NCI-H524 treated with DMSO at 0.1 percent for 48 hours (cell line): ENCODE results near the gene ZMIZ1.

Experiments used
- DNase-seq: peaks from one replicate; lab custom pipeline; 2025; lab: John Stamatoyannopoulos, UW

The ZMIZ1 gene

DNA sequence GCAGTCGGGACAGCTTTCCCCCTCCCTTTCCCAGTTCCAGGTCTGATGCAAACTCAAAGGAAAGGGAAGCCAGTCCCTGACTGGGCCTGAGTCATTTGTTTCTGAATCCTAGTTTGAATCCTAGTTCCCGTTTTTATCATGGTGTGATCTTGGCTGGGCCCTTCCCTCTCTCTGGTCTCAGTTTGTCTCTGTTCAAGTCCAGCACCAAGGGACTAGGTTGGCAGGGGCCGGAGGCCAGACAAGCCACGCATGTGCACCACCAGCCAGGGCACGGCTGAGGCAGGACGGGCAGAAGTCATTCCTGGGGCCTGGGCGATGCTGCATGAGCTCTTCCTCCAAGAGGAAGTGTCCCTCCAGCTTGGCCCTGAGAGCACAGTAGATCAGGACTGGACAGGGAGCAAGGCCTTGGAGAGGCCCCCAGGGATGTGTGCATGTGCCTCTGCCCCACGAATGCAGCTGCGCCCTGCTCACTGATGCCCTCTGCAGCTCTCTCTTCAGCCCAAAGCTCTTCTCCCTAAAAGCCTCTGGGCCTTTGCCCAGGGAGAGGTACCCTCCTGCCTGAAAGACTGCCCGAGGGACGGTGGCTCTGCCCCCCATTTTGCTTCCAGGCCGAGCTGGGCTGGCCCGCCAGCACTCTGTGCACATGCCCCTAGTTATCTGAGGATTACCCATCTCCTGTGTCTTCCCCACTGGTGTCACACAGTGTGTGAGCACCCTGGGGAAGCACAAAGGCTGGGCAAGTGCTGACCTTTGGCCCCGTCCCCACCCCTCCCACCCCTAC lies 86.7 kb downstream of the ZMIZ1 start:
- no peak for DNase-seq

- DNase-seq = no peak
Observed at GRCh38 chr10:79156334-79157274, 87.8 kb downstream of the ZMIZ1 start.

- no peak for DNase-seq
Observed at GRCh38 chr10:79158004-79158340, 89.2 kb downstream of the ZMIZ1 start.

DNA sequence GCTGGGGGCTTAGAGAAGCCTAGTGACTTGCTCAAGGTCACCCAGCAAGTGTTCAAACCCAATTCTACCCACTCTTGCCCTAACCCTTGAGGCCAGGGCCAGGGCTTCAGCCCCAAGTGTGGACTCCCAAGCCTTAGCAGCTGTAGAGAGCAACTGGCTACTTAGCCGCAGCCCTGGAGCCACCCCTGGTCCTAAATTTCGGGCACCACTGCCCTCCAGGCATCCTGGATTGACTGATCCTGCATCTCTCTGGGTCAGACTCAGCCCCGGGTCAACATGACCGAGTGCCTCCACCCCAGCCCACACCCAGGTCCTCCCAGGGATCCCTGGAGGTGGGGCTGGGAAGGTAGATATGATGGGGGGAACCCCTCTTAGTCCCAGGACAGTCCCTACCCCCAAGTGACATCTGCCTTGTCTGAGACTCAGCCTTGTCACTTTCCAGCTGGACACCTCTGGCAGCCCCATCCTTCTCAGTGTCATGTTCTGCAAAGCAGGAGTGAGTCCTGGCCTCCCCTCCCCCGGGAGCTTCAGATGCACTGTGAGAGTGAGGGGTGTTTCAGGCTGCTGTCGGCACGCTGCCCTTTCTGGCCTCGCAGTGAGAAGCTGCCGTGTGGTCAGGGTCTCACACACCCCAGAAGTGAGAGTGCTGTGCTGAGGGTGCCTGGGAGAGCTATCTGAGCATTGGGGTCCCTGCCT lies 89.8 kb downstream of the ZMIZ1 start:
- no peak for DNase-seq

DNA sequence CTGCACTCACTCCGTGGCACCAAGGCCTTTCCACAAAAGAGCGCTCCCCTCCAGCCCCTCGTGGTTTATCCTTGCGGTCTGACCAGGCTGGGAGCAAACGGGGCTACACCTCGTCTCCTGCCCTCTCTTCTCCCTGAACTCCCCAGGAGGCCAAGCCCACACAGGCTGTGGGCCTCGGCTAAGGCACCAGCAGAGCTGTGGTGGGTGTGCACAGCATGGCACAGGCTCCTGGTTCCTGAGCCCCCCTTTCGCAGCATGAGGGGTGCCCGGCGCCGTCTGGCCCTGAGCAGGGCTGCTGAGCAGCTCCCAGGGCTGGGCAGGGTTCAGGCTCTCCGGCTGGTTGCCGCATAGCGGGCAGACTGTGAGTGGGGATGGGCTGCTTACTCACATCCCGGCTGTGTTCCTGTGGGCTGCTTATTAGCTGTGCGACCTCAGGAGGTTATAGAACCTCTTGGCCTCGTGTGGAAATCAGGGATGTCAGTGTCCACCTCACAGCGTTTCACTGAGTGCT lies 90.4 kb downstream of the ZMIZ1 start:
- no peak for DNase-seq

GRCh38 chr10:79159785-79160184 lies 91.0 kb downstream of the ZMIZ1 start:
- DNase-seq = no peak

GRCh38 chr10:79160191-79160590 lies 91.4 kb downstream of the ZMIZ1 start:
- no peak for DNase-seq

- DNase-seq = no peak
Observed at GRCh38 chr10:79161557-79161956, 92.8 kb downstream of the ZMIZ1 start.

DNA sequence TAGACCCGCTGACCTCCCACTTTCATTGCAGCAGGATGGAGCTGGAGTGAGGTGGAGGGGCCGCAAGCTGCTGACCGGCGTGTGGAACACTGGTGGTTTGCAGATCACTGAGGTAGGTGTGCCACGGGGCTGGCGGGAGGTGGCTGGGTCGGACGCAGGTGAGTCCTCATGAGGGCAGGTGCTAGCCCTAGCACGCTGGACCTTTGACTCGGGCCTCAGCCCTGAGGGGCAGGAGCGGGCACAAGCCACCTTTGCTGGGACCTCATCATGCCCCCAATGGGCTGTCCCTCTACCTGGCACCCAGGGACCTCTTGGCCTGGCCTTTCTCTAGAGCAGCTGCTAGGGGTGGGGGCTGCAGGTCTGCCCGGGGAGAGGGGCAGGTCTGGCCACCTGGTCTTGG lies 93.3 kb downstream of the ZMIZ1 start:
- DNase-seq = no peak

DNA sequence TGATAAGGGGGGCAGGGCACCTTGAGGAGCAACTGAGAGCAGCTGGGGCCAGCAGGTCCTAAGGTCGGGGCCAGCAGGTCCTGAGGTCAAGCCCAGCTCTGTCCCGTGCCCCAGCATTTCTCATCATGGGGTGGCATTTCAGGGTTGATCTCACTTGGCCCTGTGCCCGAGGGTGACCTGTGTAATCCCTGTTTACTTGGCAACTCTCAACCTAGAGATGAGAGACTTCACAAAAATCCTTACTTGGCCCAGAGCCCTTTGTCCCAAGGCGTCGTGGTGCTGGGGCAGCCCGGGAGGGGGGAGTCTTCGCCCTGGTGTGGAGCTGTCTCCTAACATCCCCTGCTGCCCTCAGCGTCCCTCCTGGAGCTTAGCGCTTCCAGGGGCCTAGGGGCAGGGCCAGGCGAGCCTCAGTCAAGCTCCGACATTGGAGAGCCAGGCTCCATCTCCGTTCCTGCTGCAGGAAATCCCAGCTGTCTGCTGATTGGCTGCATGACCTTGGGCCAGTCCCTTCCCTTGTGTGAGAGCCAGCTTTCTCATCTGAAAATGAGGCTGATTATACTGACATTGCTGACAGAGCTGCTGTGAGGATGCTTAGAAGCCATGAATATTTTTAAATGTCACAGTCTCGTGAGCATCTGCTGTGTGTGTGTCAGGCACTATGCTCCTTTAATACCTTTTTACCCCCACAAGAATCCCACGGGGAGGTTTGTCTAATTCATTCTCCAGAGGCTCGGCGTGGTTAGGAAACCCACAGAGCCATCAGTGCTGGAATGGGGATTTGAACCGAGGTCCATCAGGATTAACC lies 94.3 kb downstream of the ZMIZ1 start:
- DNase-seq = no peak

DNA sequence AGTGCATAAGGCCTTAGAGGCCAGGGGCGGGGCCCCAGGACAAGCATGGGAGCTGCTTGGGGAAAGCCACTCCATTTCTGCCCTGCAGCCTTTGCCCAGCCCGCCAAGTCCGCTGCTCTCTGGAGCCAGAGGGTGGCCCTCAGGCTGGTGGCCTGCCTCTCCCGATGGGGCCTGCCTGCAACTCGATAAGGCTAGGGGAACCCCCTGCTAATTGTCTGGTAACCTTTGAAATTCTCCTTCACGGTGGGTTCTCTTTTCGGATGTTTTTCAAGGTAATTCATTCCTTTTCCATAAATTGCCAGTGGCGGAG lies 94.9 kb downstream of the ZMIZ1 start:
- no peak for DNase-seq

DNA sequence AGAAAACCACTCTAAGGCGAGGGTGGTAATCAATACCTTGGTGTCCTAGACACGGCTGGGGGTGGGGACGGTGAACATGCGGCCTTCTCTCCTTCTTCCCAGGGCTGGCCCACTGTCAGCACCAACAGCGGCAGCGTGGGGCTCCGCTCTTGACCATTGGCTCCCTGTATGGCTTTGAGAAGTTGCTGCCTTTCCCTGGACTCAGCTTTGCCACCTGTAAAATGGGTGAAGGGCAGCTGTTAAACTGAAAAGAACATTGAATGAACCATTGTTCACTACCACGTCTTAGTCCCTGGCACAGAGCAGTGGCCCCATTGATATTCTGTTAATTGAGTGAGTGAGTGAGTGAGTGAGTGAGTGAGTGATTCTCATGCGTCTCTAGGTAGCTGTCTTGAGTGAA lies 95.3 kb downstream of the ZMIZ1 start:
- no peak for DNase-seq

DNA sequence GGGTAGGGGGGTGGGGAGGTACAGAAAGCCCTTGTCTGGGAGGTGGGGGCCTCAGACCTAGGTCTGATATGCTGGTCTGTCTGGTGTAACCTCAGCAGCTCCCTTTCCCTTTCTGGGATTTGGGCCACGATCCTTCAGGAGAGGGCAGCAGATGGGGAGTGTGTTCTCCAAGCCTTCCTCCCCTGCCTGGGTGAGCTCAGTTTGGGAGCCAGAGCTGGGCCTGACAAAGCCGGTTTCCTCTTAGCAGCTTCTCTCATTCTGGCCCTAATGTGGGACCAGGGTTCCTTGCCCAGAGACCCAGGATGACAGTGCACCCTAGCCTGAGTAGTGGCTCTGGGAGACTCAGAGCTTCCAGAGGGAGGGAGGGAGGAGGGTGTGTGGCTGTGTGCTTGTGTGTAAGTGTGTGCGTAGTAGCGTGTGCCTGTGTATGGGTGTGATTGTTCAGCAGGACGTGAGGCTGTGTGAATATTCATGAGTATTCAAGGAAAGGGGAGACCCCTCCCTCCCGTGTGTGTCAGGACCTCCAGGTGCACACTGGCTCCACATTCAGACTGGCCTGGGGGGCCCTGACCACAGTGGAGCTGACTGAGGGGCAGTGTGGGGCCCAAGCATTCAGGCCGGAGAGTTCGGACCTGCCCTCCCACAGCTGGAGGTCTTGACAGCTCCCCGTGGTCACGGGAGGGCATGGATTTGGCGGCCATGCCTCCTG lies 96.5 kb downstream of the ZMIZ1 start:
- DNase-seq = no peak

DNA sequence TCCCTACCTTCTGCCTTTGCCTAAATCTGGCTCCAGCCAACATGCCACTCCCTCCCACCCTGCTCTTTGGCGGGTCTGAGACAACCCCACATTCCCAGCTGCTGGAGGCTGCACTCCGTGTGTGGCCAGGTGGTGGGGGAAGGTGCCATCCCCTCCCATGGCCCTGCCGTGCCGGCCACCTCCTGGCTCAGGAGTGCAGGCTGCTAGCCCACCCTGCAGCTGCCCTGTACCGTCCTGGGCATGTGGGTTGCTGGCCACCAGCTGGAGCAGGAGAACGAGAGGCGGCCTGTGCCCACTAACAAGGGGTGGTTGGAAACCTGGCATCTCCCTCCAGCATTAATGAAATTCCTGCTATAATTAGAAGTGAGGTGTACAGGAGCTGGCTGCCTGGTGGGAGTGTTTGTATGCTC lies 97.6 kb downstream of the ZMIZ1 start:
- DNase-seq = no peak

- DNase-seq = no peak
Observed at GRCh38 chr10:79166741-79167140, 98.0 kb downstream of the ZMIZ1 start.

GRCh38 chr10:79167537-79167936 lies 98.8 kb downstream of the ZMIZ1 start:
- DNase-seq = no peak

- no peak for DNase-seq
Observed at GRCh38 chr10:79168210-79168609, 99.4 kb downstream of the ZMIZ1 start.

DNA sequence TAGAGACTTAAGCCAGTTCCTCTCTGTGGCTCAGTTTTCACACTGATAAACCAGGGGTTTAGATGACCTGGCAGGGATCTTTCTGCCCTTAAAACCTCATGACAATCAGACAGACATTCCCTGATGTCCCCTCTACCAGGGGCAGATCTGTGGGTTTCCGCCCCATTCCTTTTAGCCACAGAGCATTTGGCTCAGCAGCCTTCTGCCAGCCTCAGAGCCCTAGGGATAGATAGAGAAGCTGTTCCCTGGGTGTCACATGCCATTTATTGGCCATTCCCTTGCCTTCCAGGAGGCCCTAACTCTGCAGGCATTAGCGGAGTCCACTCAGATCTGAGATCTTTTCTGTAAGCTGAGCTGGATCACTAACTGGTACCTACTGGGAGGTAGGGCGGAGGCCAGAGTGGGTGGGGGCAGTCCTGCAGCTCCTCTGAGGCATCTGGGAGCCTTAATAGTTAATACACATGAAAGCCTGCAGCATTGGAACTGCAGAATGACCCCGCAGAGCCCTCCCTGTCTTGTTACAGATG lies 101.5 kb downstream of the ZMIZ1 start:
- DNase-seq = no peak

- no peak for DNase-seq
Observed at GRCh38 chr10:79170993-79171392, 102.2 kb downstream of the ZMIZ1 start.

GRCh38 chr10:79171504-79171903 lies 102.7 kb downstream of the ZMIZ1 start:
- no peak for DNase-seq

- no peak for DNase-seq
Observed at GRCh38 chr10:79172881-79173280, 104.1 kb downstream of the ZMIZ1 start.
